ENCODE measurements around the gene CDC34. TPM values are rescaled to one million over a fixed set of nuclear protein-coding genes. Genes with fewer than 3 reads are reported as not detected.

Gene CDC34
- total RNA-seq, 1 experiment from 2014 or later: 129 TPM

DNA sequence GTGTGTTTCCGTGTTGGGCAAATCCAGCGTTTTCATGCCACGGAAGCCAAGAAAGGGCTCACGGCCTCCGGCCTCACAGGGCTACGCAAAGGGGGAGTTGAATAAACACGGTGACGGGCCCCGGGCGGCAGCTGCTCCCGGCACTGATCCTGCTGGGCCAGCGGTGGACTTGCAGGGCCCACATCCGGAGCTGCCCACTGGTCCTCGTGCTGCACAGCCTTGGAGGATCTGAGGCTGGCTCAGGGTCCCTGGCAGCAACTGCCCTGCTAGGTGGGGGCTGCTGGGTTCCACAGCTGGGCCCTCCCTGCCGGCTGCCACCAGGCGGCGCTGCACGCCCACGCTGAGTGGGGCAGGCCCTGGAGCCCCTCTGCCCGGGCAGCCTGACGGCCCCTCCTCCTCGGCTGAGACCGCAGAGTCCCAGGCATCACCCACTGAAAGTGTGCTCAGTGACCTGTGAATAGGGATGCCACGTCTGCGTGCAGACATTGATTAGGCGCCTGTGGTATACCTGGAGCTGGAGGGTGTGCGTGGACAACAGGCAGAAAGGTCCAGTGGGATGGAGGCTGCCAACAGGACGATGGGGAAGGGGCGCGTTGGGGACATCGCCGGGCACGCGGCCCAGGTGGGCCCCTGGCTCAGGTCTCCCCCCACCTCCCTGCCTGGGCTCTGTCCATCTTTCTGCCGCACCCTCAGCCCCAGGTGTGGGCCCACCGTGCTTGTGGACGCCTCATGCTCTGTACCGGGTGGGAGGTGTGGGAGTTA, 52.9 kb downstream of the CDC34 start (continued):
- TF ChIP-seq, protein P1, sequence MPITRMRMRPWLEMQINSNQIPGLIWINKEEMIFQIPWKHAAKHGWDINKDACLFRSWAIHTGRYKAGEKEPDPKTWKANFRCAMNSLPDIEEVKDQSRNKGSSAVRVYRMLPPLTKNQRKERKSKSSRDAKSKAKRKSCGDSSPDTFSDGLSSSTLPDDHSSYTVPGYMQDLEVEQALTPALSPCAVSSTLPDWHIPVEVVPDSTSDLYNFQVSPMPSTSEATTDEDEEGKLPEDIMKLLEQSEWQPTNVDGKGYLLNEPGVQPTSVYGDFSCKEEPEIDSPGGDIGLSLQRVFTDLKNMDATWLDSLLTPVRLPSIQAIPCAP (CRISPR knock-in tag; IDR thresholded peaks at IDR 0.05): no peak
- TF ChIP-seq MYBL2 (CRISPR knock-in tag; IDR thresholded peaks at IDR 0.05) (no peak), NFYB (CRISPR knock-in tag; conservative IDR thresholded peaks at IDR 0.05; ENCODE audit: low read depth) (no peak; the same call in 1 of the 2 replicates), ZNF121 (CRISPR knock-in tag; IDR thresholded peaks at IDR 0.05) (no peak), SMAD3 (CRISPR knock-in tag; IDR thresholded peaks at IDR 0.05; ENCODE audit: borderline replicate concordance) (no peak), FOXJ3 (CRISPR knock-in tag; IDR thresholded peaks at IDR 0.05; ENCODE audit: borderline replicate concordance) (no peak), PRRX2 (CRISPR knock-in tag; IDR thresholded peaks at IDR 0.05) (peak; percentile 65), TCF7 (CRISPR knock-in tag; IDR thresholded peaks at IDR 0.05; ENCODE audit: low read depth) (no peak), ZNF671 (CRISPR knock-in tag; IDR thresholded peaks at IDR 0.05) (no peak), JAZF1 (CRISPR knock-in tag; IDR thresholded peaks at IDR 0.05) (no peak), GABPB1 (CRISPR knock-in tag; IDR thresholded peaks at IDR 0.05) (peak; percentile 43; the same call in 1 of the 2 replicates), OVOL2 (CRISPR knock-in tag; IDR thresholded peaks at IDR 0.05; ENCODE audit: borderline replicate concordance) (no peak), ESRRA (CRISPR knock-in tag; IDR thresholded peaks at IDR 0.05; ENCODE audit: borderline replicate concordance) (0 out of 2 replicates have a peak, but pooled peaks have one; percentile 26), CREM (CRISPR knock-in tag; IDR thresholded peaks at IDR 0.05) (no peak), FOXK1 (CRISPR knock-in tag; IDR thresholded peaks at IDR 0.05) (no peak), ZNF416 (CRISPR knock-in tag; IDR thresholded peaks at IDR 0.05) (peak; percentile 56; the same call in 1 of the 2 replicates), KAT7 (CRISPR knock-in tag; IDR thresholded peaks at IDR 0.05; ENCODE audit: borderline replicate concordance) (0 out of 2 replicates have a peak, but pooled peaks have one; percentile 90), GRHL2 (CRISPR knock-in tag; IDR thresholded peaks at IDR 0.05; ENCODE audit: insufficient replicate concordance, severe bottlenecking) (no peak), TEAD4 (CRISPR knock-in tag; IDR thresholded peaks at IDR 0.05) (no peak)
- TF ChIP-seq, protein P2, sequence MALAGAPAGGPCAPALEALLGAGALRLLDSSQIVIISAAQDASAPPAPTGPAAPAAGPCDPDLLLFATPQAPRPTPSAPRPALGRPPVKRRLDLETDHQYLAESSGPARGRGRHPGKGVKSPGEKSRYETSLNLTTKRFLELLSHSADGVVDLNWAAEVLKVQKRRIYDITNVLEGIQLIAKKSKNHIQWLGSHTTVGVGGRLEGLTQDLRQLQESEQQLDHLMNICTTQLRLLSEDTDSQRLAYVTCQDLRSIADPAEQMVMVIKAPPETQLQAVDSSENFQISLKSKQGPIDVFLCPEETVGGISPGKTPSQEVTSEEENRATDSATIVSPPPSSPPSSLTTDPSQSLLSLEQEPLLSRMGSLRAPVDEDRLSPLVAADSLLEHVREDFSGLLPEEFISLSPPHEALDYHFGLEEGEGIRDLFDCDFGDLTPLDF (CRISPR knock-in tag; IDR thresholded peaks at IDR 0.05): no peak
- TF ChIP-seq, protein P3, sequence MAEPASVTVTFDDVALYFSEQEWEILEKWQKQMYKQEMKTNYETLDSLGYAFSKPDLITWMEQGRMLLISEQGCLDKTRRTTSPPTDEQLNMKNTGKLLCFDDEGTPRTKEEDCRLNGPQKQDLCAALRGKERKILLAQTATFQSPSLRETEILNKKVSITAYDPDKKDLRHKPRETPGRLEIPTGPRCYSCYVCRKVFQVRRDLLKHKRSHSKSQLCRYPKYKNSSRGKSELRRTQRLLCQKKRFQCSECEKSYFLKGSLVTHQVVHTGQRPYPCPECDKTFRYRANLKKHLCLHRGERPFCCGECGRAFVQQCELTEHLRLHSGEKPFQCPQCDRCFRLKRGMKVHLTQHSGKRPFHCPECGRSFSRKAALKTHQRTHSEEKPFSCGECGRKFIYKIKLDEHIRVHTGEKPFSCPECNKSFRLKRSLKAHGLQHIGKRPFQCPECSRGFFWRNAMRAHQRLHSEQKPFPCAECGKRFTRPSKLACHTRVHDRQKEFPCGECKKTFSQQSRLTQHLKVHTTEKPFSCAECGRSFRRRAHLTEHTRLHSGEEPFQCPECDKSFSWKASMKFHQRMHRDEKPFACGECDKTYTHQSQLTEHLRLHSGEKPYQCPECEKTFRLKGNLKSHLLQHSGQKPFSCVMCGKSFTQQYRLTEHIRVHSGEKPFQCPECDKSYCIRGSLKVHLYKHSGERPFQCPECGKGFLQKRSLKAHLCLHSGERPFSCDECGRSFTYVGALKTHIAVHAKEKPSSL (CRISPR knock-in tag; conservative IDR thresholded peaks at IDR 0.05): 0 out of 2 replicates have a peak, but pooled peaks have one; percentile 9
- TF ChIP-seq, protein P4, sequence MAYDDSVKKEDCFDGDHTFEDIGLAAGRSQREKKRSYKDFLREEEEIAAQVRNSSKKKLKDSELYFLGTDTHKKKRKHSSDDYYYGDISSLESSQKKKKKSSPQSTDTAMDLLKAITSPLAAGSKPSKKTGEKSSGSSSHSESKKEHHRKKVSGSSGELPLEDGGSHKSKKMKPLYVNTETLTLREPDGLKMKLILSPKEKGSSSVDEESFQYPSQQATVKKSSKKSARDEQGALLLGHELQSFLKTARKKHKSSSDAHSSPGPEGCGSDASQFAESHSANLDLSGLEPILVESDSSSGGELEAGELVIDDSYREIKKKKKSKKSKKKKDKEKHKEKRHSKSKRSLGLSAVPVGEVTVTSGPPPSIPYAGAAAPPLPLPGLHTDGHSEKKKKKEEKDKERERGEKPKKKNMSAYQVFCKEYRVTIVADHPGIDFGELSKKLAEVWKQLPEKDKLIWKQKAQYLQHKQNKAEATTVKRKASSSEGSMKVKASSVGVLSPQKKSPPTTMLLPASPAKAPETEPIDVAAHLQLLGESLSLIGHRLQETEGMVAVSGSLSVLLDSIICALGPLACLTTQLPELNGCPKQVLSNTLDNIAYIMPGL (CRISPR knock-in tag; IDR thresholded peaks at IDR 0.05): no peak
- TF ChIP-seq, protein P5, sequence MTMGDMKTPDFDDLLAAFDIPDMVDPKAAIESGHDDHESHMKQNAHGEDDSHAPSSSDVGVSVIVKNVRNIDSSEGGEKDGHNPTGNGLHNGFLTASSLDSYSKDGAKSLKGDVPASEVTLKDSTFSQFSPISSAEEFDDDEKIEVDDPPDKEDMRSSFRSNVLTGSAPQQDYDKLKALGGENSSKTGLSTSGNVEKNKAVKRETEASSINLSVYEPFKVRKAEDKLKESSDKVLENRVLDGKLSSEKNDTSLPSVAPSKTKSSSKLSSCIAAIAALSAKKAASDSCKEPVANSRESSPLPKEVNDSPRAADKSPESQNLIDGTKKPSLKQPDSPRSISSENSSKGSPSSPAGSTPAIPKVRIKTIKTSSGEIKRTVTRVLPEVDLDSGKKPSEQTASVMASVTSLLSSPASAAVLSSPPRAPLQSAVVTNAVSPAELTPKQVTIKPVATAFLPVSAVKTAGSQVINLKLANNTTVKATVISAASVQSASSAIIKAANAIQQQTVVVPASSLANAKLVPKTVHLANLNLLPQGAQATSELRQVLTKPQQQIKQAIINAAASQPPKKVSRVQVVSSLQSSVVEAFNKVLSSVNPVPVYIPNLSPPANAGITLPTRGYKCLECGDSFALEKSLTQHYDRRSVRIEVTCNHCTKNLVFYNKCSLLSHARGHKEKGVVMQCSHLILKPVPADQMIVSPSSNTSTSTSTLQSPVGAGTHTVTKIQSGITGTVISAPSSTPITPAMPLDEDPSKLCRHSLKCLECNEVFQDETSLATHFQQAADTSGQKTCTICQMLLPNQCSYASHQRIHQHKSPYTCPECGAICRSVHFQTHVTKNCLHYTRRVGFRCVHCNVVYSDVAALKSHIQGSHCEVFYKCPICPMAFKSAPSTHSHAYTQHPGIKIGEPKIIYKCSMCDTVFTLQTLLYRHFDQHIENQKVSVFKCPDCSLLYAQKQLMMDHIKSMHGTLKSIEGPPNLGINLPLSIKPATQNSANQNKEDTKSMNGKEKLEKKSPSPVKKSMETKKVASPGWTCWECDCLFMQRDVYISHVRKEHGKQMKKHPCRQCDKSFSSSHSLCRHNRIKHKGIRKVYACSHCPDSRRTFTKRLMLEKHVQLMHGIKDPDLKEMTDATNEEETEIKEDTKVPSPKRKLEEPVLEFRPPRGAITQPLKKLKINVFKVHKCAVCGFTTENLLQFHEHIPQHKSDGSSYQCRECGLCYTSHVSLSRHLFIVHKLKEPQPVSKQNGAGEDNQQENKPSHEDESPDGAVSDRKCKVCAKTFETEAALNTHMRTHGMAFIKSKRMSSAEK (CRISPR knock-in tag; IDR thresholded peaks at IDR 0.05; ENCODE audit: borderline replicate concordance): peak; percentile 74; the same call in 1 of the 2 replicates
- TF ChIP-seq, protein P6, sequence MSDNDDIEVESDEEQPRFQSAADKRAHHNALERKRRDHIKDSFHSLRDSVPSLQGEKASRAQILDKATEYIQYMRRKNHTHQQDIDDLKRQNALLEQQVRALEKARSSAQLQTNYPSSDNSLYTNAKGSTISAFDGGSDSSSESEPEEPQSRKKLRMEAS (CRISPR knock-in tag; IDR thresholded peaks at IDR 0.05): no peak; the same call in 1 of the 2 replicates
- TF ChIP-seq, protein P7, sequence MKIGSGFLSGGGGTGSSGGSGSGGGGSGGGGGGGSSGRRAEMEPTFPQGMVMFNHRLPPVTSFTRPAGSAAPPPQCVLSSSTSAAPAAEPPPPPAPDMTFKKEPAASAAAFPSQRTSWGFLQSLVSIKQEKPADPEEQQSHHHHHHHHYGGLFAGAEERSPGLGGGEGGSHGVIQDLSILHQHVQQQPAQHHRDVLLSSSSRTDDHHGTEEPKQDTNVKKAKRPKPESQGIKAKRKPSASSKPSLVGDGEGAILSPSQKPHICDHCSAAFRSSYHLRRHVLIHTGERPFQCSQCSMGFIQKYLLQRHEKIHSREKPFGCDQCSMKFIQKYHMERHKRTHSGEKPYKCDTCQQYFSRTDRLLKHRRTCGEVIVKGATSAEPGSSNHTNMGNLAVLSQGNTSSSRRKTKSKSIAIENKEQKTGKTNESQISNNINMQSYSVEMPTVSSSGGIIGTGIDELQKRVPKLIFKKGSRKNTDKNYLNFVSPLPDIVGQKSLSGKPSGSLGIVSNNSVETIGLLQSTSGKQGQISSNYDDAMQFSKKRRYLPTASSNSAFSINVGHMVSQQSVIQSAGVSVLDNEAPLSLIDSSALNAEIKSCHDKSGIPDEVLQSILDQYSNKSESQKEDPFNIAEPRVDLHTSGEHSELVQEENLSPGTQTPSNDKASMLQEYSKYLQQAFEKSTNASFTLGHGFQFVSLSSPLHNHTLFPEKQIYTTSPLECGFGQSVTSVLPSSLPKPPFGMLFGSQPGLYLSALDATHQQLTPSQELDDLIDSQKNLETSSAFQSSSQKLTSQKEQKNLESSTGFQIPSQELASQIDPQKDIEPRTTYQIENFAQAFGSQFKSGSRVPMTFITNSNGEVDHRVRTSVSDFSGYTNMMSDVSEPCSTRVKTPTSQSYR (CRISPR knock-in tag; IDR thresholded peaks at IDR 0.05): no peak
